HL-60/S4 treated with retinoic acid at 250 ng/mL for 4 days and 3 days (cell line): ENCODE data around the gene BRF1.
"Not testable (repeated sequence)": the region's sequence is repeated elsewhere in the genome, so short reads cannot be mapped to it uniquely, and the experiment has no call there.

ENCODE experiments used
- in situ Hi-C: fragments of 300-500 bp; cut with MboI; formaldehyde crosslinking; loops from 2 replicates; pipeline ENCODE4 v1.7.0; 2022; ENCODE audit warnings: low sequenced_read_pairs

Gene BRF1, protein sequence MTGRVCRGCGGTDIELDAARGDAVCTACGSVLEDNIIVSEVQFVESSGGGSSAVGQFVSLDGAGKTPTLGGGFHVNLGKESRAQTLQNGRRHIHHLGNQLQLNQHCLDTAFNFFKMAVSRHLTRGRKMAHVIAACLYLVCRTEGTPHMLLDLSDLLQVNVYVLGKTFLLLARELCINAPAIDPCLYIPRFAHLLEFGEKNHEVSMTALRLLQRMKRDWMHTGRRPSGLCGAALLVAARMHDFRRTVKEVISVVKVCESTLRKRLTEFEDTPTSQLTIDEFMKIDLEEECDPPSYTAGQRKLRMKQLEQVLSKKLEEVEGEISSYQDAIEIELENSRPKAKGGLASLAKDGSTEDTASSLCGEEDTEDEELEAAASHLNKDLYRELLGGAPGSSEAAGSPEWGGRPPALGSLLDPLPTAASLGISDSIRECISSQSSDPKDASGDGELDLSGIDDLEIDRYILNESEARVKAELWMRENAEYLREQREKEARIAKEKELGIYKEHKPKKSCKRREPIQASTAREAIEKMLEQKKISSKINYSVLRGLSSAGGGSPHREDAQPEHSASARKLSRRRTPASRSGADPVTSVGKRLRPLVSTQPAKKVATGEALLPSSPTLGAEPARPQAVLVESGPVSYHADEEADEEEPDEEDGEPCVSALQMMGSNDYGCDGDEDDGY

DNA sequence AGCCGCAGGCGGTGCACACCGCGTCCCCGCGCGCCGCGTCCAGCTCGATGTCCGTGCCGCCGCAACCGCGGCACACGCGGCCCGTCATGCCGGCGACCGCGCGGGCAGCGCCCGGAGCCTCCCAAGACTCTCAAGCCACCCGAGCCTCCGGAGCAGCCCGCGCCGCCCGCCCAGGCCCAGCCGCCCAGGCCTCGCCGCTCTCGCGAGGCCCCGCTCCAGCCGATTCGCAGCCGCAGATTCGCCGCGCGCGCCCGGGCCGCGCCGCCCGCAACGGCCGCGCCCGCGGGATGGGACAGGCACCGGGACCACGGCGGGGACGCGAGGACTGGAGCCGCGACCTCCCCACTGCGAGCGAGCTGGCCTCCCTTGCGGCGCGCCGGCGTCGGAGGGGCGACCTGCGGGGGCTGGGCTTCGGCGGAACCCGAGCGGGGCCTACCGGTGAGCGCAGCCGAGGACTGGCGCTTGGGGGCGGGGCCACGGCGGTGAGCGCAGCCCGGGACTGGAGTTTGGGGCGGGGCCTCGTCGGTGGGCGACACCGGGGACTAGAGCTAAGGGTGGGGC lies at the start of gene BRF1:
BRF1 (minus strand) TSS at position 460 of the 561 bp plus-strand sequence; CDS start at position 88, 372 bp downstream.
- in situ Hi-C loops = no loop called here

DNA sequence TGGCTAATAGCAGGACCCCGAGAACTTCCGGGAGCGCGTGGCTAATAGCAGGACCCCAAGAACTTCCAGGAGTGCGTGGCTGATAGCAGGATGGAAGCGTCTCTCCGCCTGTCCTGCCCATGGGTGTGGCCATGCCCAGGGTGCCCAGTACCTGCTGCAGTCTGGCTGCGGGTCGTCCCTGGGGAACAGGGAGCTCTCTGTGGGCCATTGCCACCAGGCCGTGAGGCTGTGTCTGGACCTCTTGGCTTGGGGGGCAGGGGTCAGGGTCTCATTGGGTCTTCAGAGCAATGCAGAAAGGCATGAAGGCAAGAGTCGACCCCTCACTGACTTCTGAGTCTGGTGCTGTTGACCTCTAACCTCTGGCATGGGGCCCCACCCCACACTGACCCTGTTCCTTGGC lies 49.2 kb upstream of the BRF1 start:
- in situ Hi-C loops = loop anchor here (25.0 kb wide), 1 partner anchor 137 kb away; the partner anchor contains the start of genes CRIP1 and TEDC1

DNA sequence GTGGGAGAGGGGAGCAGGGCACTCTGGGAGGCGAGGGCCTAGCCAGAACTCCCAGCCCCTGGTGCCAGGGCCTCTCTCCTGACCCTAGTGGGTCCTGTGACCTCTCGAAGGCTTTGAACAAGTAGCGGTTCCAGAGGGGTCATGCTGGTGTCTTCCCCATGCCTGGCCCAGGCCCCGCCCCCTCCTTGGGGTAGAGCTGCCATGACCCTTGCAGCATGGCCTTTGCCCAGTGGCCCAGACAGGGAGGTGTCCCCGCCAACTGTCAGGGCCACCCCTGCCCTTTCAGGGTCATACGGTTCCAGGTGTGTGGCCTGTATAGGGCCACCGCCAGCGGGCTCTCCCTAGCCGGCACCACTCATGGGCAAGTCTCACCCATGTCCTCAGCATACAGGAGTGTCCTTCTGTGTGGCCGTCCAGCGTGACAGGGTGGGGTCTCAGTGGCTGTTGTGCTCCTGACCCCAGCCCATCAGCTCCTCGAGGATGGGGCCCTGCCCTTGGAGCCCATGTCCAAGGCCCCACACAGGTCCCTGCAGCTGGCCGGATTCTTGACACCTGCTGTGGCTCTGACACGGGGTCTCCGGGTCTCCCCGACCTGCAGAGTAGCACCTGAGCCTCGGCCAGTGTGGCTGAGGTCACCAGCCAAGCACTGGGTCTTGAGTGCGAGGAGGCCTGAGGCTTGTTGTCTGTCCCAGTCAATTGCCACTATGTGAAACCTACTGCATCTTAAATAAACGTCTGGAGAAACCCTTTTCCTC lies 48.3 kb upstream of the BRF1 start:
- in situ Hi-C loops = no loop called here

DNA sequence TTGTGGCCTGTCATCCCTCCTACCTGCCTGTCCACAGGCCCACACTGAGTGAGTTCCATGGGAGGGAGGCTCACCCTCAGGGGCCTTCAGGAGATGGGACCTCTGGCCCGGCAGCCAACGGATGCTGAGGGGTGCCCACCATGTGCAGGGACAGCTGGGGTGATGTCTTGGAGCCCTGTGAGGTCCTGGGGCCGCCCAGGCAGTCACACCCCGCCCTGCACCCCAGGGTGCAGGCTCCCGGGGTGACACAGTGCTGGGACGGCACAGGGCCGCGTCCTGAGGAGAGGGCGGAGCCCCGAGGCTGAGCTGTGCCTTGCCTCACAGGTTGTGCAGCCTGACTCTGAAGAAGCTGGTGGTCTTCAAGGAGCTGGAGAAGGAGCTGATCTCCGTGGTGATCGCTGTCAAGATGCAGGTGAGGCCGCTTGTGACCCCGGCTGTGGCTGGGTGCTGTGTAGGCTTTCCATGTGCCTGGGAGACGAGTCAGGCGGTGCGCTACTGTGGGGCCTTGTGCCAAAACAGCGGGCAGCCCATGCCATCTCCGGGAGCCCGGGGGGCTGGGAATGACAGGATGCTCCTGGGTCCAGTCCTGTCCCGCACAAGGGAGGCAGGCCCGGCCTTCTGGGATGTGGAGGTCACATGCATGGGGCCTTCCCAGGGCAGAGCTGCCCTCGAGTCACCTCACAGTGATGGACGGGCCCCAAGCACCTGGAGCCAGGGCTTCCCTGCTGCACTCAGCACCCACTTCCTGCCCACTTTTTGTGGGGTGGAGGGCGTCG lies 47.6 kb upstream of the BRF1 start:
- in situ Hi-C loops = no loop called here

DNA sequence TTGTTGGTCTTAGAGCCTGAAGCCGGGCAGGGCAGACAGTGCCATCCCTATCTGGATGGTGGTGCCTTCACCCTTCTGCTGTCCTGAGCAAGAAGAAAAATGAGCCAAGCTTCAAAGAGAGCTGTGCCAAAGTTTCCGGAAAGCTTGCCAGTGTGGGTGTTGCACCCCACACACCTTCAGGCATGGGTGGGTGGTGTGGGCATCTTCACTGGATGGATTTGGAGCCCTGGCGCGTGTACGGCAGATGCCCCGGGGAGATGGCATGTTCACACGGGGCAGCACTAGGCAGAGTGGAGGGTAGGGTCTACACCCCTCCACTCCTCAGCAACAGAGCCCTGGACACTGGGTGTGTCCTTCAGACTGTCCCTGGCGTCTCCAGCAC lies 46.8 kb upstream of the BRF1 start:
- in situ Hi-C loops = no loop called here

DNA sequence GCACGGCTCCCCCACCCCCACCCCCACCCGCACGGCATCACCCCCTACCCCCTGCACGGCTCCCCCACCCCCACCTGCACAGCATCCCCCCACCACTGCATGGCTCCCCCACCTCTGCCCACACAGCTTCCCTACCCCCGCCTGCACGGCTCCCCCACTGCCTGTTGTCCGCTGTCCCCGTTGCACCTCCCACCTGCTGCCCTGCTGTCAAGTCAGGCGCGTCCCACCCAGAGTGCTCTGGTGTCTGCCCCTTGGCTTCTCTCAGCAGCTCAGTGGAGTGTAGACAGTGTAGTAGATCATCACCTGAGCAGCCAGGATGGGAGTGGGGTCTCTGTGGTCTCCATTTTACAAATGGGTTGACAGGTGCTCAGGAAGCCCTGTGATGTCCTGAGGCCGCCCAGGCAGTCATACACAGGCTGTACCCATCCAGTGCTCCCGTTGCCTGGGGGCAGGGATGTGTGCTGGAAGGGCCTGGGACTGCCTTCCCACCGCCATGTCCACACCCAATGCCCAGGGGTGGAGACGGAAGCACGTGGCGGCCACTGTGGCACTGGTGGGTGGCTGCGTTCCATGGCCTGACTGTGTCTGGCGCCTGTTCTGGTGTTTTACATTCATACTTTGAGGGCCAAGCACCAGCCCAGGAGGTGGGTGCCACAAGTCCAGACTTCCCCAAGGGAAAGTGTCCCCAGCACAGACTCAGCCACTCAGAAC lies 46.2 kb upstream of the BRF1 start:
- in situ Hi-C loops = no loop called here

DNA sequence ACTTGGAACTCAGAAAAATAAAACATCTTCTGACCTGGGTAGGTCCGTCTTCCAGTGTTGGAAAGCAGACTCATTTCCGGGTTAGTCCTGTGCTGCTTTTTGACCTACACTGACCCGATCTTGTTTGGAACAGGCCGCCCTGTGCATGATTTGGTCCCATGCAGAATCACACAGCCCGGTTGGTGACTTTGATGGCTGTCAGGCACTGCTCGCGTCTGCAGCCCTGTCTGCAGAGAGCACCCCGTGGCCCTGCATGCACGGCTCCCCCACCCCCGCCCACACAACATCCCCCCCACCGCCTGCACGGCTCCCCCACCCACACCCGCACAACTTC lies 45.4 kb upstream of the BRF1 start:
- in situ Hi-C loops = no loop called here

DNA sequence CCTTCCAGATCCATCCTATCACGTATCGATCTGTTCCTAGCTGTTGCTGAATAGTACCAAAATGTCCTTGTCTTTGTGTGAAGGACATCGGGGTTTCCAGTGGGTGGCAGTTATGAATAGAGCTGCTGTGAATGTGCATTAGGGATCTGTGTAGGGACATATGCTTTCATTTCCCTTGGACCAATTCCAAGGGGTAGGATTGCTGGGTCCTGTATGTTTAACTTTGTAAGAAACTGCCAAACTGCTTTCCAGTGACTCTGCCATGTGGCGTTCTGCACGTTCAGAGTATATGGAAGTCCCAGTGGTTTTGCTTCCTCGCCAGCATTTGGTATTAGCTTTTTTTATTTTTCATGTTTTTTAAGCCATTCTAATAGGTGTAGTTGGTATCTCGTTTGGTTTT lies 42.4 kb upstream of the BRF1 start:
- in situ Hi-C loops = no loop called here

DNA sequence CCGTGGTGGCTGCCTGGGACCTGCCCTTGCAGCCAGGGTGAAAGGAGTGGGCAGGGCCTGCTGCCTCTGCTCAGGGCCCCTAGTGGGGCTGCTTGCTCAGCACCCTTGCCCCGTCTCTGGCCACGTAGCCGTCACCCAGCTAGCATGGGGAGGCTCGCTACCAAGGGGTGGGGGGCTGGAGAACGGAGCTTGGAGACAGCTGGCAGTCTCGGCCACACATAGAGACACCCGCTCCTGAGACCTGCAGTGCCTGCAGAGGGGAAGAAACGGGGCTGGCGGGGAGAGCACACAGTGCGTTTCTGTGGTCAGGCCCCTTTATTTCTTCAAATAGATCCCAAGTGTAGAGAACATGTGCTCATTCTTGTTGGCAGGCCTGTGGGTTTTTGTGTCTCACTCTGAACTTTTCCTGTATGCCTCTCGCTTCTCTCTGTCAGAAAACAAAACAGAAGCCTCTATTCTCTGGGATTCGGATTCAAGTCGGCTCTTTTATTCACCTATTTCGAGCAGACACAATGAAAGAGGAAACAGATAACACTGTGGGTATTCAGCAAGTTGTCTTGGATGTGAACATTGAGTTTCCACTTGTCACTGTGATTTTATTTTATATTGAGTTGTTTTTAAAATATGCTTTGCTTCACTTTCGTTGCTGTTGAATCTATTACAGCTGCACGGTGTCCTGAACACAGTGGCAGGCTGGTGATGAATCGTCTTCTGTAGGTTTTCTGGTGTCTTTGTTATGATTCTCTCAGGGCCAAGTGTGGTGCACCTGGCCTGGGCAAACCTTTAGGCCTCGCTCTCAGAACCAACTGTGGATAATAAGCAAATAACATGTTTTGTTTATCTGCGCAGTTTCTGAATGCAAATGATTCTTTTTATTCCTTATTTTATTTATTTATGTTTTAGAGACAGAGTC lies 40.3 kb upstream of the BRF1 start:
- in situ Hi-C loops = no loop called here

DNA sequence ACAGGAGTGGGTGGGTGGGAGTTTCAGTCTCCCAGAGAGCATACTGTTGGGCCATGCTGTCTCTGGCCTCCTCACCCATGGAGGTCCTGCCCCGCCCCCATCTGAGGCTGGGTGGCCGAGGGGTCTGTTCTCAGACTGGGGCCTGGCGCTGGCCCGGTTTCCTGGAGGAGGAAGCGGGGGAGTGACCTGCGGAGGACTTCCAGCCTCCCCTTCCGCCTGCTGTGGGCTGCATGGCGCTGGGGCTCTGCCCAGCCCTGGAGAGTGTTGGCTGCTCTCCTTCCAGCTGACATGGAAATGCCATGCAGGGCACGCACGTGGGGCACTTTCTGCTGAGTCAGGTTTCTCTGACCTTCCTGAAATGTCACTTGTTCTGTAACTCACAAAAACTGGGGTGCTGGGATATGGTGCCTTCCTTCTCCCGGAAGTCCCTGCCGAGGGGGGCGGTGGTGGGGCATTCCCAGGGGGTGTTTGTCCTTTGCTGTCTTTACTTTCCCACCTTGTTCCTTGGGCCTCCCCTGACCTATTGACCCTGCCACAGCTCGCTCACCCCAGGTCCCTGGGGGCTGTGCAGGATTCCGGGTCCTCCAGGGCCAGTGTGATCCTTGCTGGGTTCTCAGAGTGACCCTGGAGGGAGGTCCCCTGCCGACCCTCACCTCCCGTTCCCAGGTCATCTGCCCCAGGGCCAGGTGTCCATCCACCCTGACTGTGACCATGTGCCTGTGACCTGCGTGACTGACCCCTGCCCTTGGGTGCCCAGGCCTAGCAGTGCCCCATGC lies 37.4 kb upstream of the BRF1 start:
- in situ Hi-C loops = no loop called here

DNA sequence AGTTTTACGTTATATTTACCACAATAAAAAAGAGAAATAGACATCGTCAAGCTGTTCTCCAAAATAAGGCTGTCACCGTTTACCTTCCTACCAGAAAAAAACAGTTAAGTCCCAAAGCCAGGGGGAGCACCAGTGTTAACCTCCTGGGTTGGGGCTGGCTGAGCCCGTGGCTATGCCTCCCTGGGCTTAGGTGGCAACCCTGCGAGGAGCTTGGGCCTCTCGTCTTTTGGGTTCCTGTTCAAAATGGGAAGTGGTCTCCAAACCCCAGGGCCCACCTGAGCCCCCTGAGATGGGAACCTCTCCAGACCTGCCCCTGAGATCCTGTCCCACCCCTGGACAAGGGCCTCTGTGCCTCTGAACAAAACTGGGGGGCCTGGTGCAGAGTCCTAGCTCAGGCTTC lies 36.6 kb upstream of the BRF1 start:
- in situ Hi-C loops = no loop called here

DNA sequence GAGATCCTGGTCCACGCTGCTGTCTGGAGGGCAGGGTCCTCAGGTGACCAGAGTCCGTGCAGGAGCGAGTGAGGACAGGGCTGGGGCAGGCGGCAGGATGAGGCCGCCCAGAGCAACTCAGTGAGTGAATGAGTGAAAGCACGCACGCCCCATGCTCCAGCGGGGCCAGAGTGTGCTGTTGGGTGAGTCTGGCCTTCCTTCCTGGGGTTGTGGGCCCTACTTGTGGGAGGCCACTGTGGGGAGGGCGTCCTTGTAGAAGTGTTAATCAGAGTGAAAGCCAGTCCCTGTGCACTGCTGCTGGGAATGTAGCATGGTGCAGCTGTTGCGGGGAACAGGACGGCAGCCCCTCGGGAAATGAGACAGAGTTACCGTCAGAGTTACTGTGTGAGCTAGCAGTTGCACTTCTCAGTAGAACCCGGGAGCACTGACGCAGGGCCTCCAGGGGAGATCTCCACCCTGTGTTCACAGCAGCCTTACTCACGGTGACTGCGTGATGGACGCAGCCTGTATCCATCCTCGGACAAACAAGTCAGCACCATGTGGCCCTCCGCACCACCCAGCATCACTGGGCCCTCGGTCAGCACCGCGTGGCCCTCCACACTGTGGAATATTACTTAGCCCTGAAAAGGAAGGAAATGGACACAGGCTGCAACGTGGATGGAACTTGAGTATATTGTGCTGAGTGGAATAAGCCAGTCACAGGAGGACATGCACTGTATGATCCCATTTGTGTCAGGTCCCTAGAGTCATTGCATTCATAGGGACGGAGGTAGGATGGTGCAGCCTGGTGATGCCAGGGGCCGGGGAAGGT lies 35.9 kb upstream of the BRF1 start:
- in situ Hi-C loops = no loop called here

DNA sequence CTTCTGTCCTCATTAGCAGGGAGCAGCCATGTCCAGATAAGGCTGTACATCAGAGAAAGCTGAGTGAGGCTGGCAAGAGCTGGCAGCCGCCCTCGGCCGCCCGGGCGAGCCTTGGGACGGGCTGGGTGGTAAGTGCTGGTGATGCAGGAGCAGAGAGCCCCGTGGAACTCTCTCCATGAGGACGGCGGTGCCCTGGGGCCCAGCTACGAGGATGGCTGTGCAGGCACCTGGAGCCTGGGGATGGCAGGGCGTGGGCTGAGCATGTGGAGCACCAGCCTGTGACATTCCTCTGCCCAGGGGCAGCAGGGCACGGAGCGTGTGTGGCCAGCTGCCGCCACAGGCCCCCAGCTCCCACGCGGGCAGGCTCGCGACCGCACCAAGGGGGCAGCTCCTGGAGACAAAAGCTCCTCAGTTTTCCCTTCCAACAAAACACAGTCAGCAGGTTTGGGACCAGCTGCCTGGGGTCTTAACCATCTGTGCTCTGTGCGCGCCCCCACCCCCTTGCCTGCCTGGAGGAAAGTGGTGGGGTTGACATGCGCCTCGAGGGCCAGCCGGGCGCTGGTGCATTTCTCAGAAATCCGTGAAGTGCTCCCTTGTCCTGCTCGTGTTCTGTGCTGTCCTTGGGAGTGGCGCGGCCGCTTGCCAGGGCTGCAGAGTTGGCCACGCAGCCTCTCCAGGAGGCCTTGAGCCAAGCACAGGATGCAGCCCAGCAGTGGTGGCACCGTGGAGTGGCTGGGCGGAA lies 35.1 kb upstream of the BRF1 start:
- in situ Hi-C loops = no loop called here

DNA sequence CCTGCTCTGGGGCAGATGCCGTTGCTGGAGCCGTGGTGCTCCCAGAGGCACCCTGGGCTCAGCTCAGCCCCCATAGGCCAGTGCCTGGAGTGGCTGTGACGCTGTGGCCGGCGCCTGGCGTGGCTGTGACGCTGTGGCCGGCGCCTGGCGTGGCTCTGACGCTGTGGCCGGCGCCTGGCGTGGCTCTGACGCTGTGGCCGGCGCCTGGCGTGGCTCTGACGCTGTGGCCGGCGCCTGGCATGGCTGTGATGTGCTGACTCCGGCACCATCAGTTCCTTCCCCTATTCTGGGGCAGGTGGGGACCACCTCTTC lies 34.4 kb upstream of the BRF1 start:
- in situ Hi-C loops = not testable (repeated sequence)

DNA sequence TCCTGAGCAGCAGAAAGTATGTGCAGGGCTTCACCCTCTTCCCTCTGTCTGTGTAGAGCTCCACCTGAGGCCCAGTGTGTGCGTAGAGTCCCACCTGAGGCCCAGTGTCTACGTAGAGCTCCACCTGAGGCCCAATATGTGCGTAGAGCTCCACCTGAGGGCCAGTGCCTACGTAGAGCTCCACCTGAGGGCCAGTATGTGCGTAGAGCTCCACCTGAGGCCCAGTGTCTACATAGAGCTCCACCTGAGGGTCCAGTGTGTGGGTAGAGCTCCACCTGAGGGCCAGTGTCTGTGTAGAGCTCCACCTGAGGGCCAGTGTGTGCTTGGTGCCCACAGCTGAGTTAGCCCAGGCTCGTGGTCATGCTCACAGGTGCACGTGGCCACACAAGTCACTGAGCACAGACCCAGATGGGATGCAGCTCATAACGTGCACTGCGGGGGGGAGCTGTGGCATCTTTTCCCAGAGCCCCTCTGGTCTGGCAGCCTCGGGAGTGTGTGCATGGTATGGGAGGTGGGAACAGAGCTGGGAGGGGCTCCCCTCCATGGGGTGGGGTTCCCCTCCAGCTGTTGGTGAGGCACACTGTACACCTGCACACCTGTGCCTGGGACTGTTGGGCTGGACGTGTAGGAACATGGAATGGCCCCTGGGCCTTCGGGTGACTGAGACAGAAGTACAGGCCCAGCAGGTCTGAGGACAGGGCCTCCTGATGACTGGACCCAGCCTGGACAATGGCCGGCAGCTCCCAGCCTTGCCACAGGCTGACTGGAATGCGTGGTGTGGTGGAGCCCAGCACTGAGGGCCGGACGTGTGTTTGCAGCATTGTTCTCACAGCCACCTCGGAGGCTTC lies 33.8 kb upstream of the BRF1 start:
- in situ Hi-C loops = no loop called here
